GM19395 (cell line): ENCODE data around the gene TMEM254.
"Not testable (repeated sequence)": the region's sequence is repeated elsewhere in the genome, so short reads cannot be mapped to it uniquely, and the experiment has no call there.

Experiments used
- ATAC-seq: cut with Tn5 transposase; IDR thresholded peaks from one replicate; pipeline ENCODE4 v1.9.1; 2021; ENCODE audit warnings: mild to moderate bottlenecking, moderate library complexity; ENCODE audit not compliant: unreplicated experiment

Gene TMEM254

GRCh38 chr10:80078448-80079311, at the start of gene TMEM254:
TSS of gene TMEM254 (plus strand) at chr10:80078665. CDS start at chr10:80078700, 35 bp downstream.
- ATAC-seq, result peak; percentile 89

GRCh38 chr10:80029205-80029604, 49.3 kb upstream of the TMEM254 start:
- ATAC-seq, result peak; percentile 95

GRCh38 chr10:80029865-80030264, 48.6 kb upstream of the TMEM254 start:
- ATAC-seq, result not testable (repeated sequence)

- ATAC-seq, result no peak
Measured at GRCh38 chr10:80032503-80032902, 46.0 kb upstream of the TMEM254 start.

GRCh38 chr10:80034766-80035165, 43.7 kb upstream of the TMEM254 start:
- ATAC-seq, result not testable (repeated sequence)

- ATAC-seq, result not testable (repeated sequence)
Measured at GRCh38 chr10:80035430-80035829, 43.0 kb upstream of the TMEM254 start.

- not testable (repeated sequence) for ATAC-seq
Measured at GRCh38 chr10:80036921-80037500, 41.5 kb upstream of the TMEM254 start.

GRCh38 chr10:80038226-80038625, 40.2 kb upstream of the TMEM254 start:
- not testable (repeated sequence) for ATAC-seq

- no peak for ATAC-seq
Measured at GRCh38 chr10:80041162-80041561, 37.3 kb upstream of the TMEM254 start.

GRCh38 chr10:80044935-80045334, 33.5 kb upstream of the TMEM254 start:
- not testable (repeated sequence) for ATAC-seq

GRCh38 chr10:80046629-80047441, 31.6 kb upstream of the TMEM254 start:
- peak; percentile 87 for ATAC-seq

- no peak for ATAC-seq
Measured at GRCh38 chr10:80050752-80051151, 27.7 kb upstream of the TMEM254 start.

GRCh38 chr10:80051993-80052392, 26.5 kb upstream of the TMEM254 start:
- no peak for ATAC-seq

- no peak for ATAC-seq
Measured at GRCh38 chr10:80055760-80056159, 22.7 kb upstream of the TMEM254 start.

GRCh38 chr10:80057171-80057570, 21.3 kb upstream of the TMEM254 start:
- ATAC-seq, result no peak

- no peak for ATAC-seq
Measured at GRCh38 chr10:80064120-80064886, 14.2 kb upstream of the TMEM254 start.

- ATAC-seq, result no peak
Measured at GRCh38 chr10:80066809-80067208, 11.7 kb upstream of the TMEM254 start.

GRCh38 chr10:80067821-80068220, 10.6 kb upstream of the TMEM254 start:
- not testable (repeated sequence) for ATAC-seq

GRCh38 chr10:80068270-80068669, 10.2 kb upstream of the TMEM254 start:
- ATAC-seq, result no peak

- ATAC-seq, result no peak
Measured at GRCh38 chr10:80070057-80070456, 8.4 kb upstream of the TMEM254 start.

- ATAC-seq, result no peak
Measured at GRCh38 chr10:80072584-80072983, 5.9 kb upstream of the TMEM254 start.
